K562 (cell line): Measurements from ENCODE around the gene KCTD17. TPM values are rescaled to one million over a fixed set of nuclear protein-coding genes. Genes with fewer than 3 reads are reported as not detected.

ENCODE experiments used
- DIDO1 ChIP-seq: fragments of 450-650 bp; IDR thresholded peaks from 2 replicates; pipeline ENCODE4 v1.6.1; 2016; ENCODE audit warnings: low read depth, missing biosample characterization, missing genetic modification characterization
- polyA plus RNA-seq, 8 experiments: library from polyadenylated mRNA; depleted of rRNA in 4 of 8; stranded (reverse) in 5 of 8; unstranded in 3 of 8; fragments of >200 nt; fragmentation: Nextera tagmentation in 2 of 8; fragmentation: Illumina TruSeq in 1 of 8; extraction: Ambion mirVana in 2 of 8; extraction: Trizol in 1 of 8; gene quantifications; 2 replicates each; pipeline versions ENCODE4 v1.2.1 to v1.2.3, GENCODE V29; 2011 to 2014; ENCODE audit warnings: inconsistent platforms in 1 of 8, missing spikeins in 1 of 8
- total RNA-seq, 7 experiments: library from RNA; depleted of rRNA in 6 of 7; stranded (reverse); fragments of >200 nt in 6 of 7; fragmentation: Illumina TruSeq in 2 of 7; extraction: Trizol in 2 of 7; gene quantifications; 2 replicates each; pipeline versions ENCODE4 v1.2.1 to v1.2.3, GENCODE V29; 2011 to 2021; ENCODE audit warnings: low replicate concordance in 1 of 7
- TF ChIP-seq, protein P1 (sequence below): fragments of 450-650 bp; IDR thresholded peaks from 2 replicates; pipeline ENCODE4 v1.6.1; 2016; ENCODE audit warnings: low read depth
- TF ChIP-seq, protein P2 (sequence below): sonication (generic); IDR thresholded peaks from 2 replicates; pipeline ENCODE4 v1.6.1; 2016
- TF ChIP-seq, protein P3 (sequence below): fragments of 250-450 bp; sonication (Bioruptor Pico); IDR thresholded peaks from 2 replicates; pipeline ENCODE4 v1.8.0; 2021; ENCODE audit warnings: mild to moderate bottlenecking, moderate library complexity

Gene KCTD17
- total and polyA plus RNA-seq, 9 of the 15 experiments (the other 6 are each of a cell fraction or from before 2014, with no cell fraction given): 0.22 to 0.90 (median 0.49) TPM; not detected in 2

DNA sequence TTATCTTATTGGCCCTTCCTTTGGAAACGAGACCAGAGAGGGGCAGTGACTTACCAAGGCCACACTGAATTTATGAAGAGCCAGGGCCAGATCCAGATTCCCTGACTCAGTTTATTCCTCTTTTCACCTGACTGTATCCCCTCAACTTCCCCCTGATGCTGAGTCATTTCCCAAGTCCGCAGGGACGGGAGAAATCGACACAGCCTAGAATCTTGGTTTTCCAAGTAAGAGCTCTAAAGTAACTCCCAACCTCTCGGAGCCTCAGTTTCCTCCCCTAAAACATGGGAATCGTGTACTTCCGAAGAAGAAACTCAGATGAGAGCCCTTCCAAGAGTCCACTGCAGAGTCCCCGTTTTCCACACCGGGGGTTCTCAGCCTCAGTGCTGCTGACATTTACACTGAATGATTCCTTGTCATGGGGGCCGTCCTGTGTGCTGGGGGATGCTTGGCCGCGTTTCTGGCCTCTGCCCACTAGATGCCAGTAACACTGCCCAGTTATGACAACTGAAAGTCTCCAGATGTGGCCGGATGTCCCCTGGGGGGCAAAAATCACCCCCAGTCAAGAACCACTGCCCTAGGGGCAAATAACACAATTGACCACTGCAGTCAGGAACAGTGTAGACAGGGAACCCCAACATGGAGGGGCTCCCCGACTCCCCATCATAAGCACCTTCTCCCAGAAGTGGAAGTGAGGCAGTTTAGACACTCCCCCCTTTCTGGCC lies 20.8 kb upstream of the KCTD17 start (continued):
- TF ChIP-seq, protein P1, sequence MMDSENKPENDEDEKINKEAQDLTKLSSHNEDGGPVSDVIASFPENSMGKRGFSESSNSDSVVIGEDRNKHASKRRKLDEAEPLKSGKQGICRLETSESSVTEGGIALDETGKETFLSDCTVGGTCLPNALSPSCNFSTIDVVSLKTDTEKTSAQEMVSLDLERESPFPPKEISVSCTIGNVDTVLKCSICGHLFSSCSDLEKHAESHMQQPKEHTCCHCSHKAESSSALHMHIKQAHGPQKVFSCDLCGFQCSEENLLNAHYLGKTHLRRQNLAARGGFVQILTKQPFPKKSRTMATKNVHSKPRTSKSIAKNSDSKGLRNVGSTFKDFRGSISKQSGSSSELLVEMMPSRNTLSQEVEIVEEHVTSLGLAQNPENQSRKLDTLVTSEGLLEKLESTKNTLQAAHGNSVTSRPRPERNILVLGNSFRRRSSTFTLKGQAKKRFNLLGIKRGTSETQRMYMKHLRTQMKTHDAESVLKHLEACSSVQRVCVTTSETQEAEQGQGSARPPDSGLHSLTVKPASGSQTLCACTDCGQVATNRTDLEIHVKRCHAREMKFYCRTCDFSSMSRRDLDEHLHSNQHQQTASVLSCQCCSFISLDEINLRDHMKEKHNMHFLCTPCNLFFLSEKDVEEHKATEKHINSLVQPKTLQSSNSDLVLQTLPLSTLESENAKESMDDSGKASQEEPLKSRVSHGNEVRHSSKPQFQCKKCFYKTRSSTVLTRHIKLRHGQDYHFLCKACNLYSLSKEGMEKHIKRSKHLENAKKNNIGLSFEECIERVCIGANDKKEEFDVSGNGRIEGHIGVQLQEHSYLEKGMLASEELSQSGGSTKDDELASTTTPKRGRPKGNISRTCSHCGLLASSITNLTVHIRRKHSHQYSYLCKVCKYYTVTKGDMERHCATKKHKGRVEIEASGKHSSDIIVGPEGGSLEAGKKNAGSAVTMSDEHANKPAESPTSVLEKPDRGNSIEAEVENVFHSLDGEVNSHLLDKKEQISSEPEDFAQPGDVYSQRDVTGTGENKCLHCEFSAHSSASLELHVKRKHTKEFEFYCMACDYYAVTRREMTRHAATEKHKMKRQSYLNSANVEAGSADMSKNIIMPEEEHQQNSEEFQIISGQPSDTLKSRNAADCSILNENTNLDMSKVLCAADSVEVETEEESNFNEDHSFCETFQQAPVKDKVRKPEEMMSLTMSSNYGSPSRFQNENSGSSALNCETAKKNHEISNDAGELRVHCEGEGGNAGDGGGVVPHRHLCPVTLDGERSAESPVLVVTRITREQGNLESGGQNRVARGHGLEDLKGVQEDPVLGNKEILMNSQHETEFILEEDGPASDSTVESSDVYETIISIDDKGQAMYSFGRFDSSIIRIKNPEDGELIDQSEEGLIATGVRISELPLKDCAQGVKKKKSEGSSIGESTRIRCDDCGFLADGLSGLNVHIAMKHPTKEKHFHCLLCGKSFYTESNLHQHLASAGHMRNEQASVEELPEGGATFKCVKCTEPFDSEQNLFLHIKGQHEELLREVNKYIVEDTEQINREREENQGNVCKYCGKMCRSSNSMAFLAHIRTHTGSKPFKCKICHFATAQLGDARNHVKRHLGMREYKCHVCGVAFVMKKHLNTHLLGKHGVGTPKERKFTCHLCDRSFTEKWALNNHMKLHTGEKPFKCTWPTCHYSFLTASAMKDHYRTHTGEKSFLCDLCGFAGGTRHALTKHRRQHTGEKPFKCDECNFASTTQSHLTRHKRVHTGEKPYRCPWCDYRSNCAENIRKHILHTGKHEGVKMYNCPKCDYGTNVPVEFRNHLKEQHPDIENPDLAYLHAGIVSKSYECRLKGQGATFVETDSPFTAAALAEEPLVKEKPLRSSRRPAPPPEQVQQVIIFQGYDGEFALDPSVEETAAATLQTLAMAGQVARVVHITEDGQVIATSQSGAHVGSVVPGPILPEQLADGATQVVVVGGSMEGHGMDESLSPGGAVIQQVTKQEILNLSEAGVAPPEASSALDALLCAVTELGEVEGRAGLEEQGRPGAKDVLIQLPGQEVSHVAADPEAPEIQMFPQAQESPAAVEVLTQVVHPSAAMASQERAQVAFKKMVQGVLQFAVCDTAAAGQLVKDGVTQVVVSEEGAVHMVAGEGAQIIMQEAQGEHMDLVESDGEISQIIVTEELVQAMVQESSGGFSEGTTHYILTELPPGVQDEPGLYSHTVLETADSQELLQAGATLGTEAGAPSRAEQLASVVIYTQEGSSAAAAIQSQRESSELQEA: no peak
- TF ChIP-seq, protein P2, sequence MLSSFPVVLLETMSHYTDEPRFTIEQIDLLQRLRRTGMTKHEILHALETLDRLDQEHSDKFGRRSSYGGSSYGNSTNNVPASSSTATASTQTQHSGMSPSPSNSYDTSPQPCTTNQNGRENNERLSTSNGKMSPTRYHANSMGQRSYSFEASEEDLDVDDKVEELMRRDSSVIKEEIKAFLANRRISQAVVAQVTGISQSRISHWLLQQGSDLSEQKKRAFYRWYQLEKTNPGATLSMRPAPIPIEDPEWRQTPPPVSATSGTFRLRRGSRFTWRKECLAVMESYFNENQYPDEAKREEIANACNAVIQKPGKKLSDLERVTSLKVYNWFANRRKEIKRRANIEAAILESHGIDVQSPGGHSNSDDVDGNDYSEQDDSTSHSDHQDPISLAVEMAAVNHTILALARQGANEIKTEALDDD: no peak
- no peak for TF ChIP-seq DIDO1 (tag)
- TF ChIP-seq, protein P3, sequence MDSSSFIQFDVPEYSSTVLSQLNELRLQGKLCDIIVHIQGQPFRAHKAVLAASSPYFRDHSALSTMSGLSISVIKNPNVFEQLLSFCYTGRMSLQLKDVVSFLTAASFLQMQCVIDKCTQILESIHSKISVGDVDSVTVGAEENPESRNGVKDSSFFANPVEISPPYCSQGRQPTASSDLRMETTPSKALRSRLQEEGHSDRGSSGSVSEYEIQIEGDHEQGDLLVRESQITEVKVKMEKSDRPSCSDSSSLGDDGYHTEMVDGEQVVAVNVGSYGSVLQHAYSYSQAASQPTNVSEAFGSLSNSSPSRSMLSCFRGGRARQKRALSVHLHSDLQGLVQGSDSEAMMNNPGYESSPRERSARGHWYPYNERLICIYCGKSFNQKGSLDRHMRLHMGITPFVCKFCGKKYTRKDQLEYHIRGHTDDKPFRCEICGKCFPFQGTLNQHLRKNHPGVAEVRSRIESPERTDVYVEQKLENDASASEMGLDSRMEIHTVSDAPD: no peak
- TF ChIP-seq, all 486 proteins: peak for 0
